HepG2 (cell line): Measurements from ENCODE around the gene KIF21B. TPM values are rescaled to one million over a fixed set of nuclear protein-coding genes. Genes with fewer than 3 reads are reported as not detected.

Experiments used
- ATAC-seq: fragments of 200-7000 bp; cut with Tn5 transposase; 3 replicates; pipeline ENCODE4 v1.9.1; 2020; ENCODE audit warnings: mild to moderate bottlenecking, moderate library complexity
- BruUV-seq: library from RNA; stranded (reverse); fragments of 400-500 nt; replicated peaks from 2 replicates; lab custom pipeline; 2021; lab: Mats Ljungman, UMichigan
- CTCF ChIA-PET: fragments of 300-600 bp; formaldehyde crosslinking; extraction: SDS; loops from one replicate; lab custom pipeline; 2021; ENCODE audit warnings: low total read pairs, inconsistent platforms, low intra/inter-chr PET ratio; lab: Yijun Ruan, JAX
- POLR2A ChIA-PET: fragments of 350-600 bp; sonication (Branson Sonifier 250); formaldehyde crosslinking; loops from one replicate; lab custom pipeline; 2020; ENCODE audit warnings: antibody characterized with exemption, inconsistent platforms; lab: Yijun Ruan, JAX
- DNase-seq: peaks from one replicate; pipeline ENCODE4 v3.0.0-alpha.2; 2015; ENCODE audit warnings: low spot score
- FAIRE-seq: peaks from 3 replicates; lab custom pipeline; 2011; peaks lifted over from hg19 to GRCh38; lab: Jason Lieb, UNC
- H2AFZ ChIP-seq: one replicate; pipeline ENCODE4 v1.6.1; 2011; ENCODE audit warnings: low read length, inconsistent platforms
- H3K27ac ChIP-seq: fragments of 300-600 bp; 3 replicates; pipeline ENCODE4 v1.8.0; 2011; ENCODE audit warnings: mixed run types, mild to moderate bottlenecking, mixed read lengths, low read length, inconsistent platforms; ENCODE audit not compliant: insufficient read depth; ENCODE audit errors: extremely low read length
- H3K27me3 ChIP-seq, 2 experiments: fragments of 200-600 bp in 1 of 2; 2 replicates in 1 of 2; 3 replicates in 1 of 2; pipeline versions ENCODE4 v1.6.0 to v1.8.0; 2011; ENCODE audit warnings: low read length in 2 of 2, mild to moderate bottlenecking in 2 of 2, moderate library complexity in 2 of 2, inconsistent platforms in 1 of 2; ENCODE audit not compliant: insufficient read depth in 2 of 2, control insufficient read depth in 1 of 2
- H3K36me3 ChIP-seq, 2 experiments: fragments of 200-600 bp in 1 of 2; replicated peaks in 1 of 2; 2 replicates in 1 of 2; 3 replicates in 1 of 2; pipeline versions ENCODE4 v1.5.1 to v1.8.0; 2011; ENCODE audit warnings: low read length in 2 of 2, inconsistent platforms in 1 of 2; ENCODE audit not compliant: insufficient read depth in 2 of 2, control insufficient read depth in 1 of 2
- H3K4me1 ChIP-seq: 2 replicates; pipeline ENCODE4 v1.5.1; 2012; ENCODE audit warnings: low read length, inconsistent platforms; ENCODE audit not compliant: insufficient read depth
- H3K4me2 ChIP-seq: 2 replicates; pipeline ENCODE4 v1.6.0; 2011; ENCODE audit warnings: low read depth, low read length, inconsistent platforms
- H3K4me3 ChIP-seq, 3 experiments: fragments of 200-600 bp in 1 of 3; sonication (generic), shearing (Covaris generic) in 1 of 3; replicated peaks in 1 of 3; 2 replicates each; pipeline ENCODE4 v1.5.1; 2011 to 2016; ENCODE audit warnings: low read length in 3 of 3, inconsistent platforms in 2 of 3, low read depth in 2 of 3, mild to moderate bottlenecking in 2 of 3, control low read depth in 1 of 3, mixed read lengths in 1 of 3; ENCODE audit not compliant: insufficient read depth in 1 of 3
- H3K79me2 ChIP-seq: one replicate; pipeline ENCODE4 v1.6.1; 2011; ENCODE audit warnings: low read length, inconsistent platforms; ENCODE audit not compliant: insufficient read depth
- H3K9ac ChIP-seq: 2 replicates; pipeline ENCODE4 v1.6.0; 2011; ENCODE audit warnings: mild to moderate bottlenecking, low read depth, low read length, inconsistent platforms; ENCODE audit not compliant: insufficient read depth
- H3K9me3 ChIP-seq: 2 replicates; pipeline ENCODE4 v1.5.1; 2012; ENCODE audit warnings: mild to moderate bottlenecking, low read length
- H4K20me1 ChIP-seq: 2 replicates; pipeline ENCODE4 v1.6.0; 2011; ENCODE audit warnings: inconsistent platforms, mild to moderate bottlenecking, low read length, moderate library complexity; ENCODE audit not compliant: insufficient read depth
- RFXANK ChIP-seq: IDR thresholded peaks from 2 replicates; pipeline ENCODE4 v1.6.1; 2016
- SP5 ChIP-seq: IDR thresholded peaks from 2 replicates; pipeline ENCODE4 v1.6.1; 2016; ENCODE audit warnings: low read depth, borderline replicate concordance
- SRSF9 ChIP-seq: fragments of 200-400 bp; formaldehyde crosslinking; IDR thresholded peaks from 2 replicates; pipeline ENCODE4 v1.6.1; 2018; ENCODE audit warnings: borderline replicate concordance, mild to moderate bottlenecking, low read depth, low read length; ENCODE audit not compliant: insufficient read depth, poor library complexity, severe bottlenecking
- ZFP1 ChIP-seq: IDR thresholded peaks from 2 replicates; pipeline ENCODE4 v1.6.1; 2016
- ZNF282 ChIP-seq: fragments of 450-650 bp; IDR thresholded peaks from 2 replicates; pipeline ENCODE4 v1.6.1; 2018; ENCODE audit not compliant: partially characterized antibody
- ZNF577 ChIP-seq: sonication (generic); formaldehyde crosslinking; IDR thresholded peaks from 2 replicates; pipeline ENCODE4 v1.4.0; 2020; ENCODE audit warnings: mild to moderate bottlenecking, low read depth, missing genetic modification reagents, borderline replicate concordance
- WGBS: methylation state at CpG from one replicate; pipeline ENCODE4 v1.1.6; 2017; ENCODE audit warnings: low lambda C conversion rate; 5-methylcytosine and 5-hydroxymethylcytosine counted together
- in situ Hi-C: cut with HindIII; loops from 2 replicates; pipeline ENCODE4 v1.10.0; 2017; ENCODE audit warnings: low pct_unique_long_range_greater_than_20kb; ENCODE audit not compliant: extremely low pct_ligation_motif_present
- intact Hi-C: fragments of 100-400 bp; cut with micrococcal nuclease; formaldehyde crosslinking; loops from one replicate; pipeline ENCODE4 v1.10.0; 2022; ENCODE audit not compliant: unreplicated experiment
- polyA plus RNA-seq, 8 experiments: library from polyadenylated mRNA; depleted of rRNA in 3 of 8; stranded (reverse) in 7 of 8; unstranded in 1 of 8; fragments of >200 nt; fragmentation: Illumina TruSeq in 4 of 8; extraction: Trizol in 4 of 8; gene quantifications; 2 replicates each; pipeline versions ENCODE4 v1.2.1 to v1.2.3, GENCODE V29; 2011 to 2016; ENCODE audit warnings: low read depth in 4 of 8, missing spikeins in 1 of 8, mixed read lengths in 1 of 8; ENCODE audit not compliant: insufficient read depth in 1 of 8
- total RNA-seq, 5 experiments: library from RNA; depleted of rRNA; stranded (reverse); fragments of >200 nt; fragmentation: Illumina TruSeq; extraction: Trizol; gene quantifications; 2 replicates each; pipeline ENCODE4 v1.2.3, GENCODE V29; 2016; ENCODE audit warnings: low read depth in 1 of 5
- TF ChIP-seq, protein P1 (sequence below): sonication (generic); formaldehyde crosslinking; IDR thresholded peaks from 2 replicates; pipeline ENCODE4 v1.4.0; 2020; ENCODE audit warnings: missing genetic modification reagents, mild to moderate bottlenecking, borderline replicate concordance

KIF21B gene
- total and polyA plus RNA-seq, 2 of the 13 experiments (the other 11 are each of a cell fraction or from before 2014, with no cell fraction given), result 0.17 to 0.20 TPM

DNA sequence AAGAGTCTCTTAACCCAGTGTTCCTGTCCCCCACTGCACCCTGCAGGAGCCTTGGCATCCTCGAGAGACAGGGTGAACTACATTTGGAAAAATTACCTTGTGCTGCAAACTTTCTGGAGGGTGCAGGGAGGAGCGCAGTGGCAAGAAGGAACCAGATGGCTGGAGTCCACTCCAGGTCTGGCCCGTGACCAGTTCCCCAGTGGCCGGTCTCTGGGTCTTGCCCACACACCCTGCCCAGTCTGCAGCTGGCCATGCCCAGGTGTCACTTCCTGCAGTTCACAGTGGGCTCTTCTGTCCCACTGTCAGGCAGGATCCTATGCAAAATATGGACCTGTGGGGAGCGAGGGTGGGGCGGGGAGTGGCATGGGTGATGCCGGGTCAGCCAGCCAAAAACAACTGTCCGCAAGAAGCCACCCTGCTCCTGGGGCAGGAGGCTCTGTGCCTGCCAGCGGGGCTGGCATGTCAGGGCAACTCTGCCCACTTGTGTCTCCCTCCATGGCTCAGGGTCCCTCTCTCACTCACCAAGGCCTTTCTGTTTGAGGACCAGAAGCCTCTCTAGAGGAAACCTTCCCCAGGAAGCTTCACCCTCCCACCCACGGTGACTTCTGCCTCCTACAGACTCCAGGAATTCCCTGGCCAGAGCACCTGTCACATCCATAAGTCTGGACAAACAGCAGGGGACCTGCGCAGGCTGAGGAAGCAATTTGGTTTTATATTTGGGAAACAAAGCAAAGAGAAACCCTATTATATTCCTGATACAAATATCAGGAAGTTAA is 55.6 kb downstream of the KIF21B start:
- POLR2A ChIA-PET, result no interaction called here
- in situ Hi-C loops, result no loop called here
- H3K36me3 ChIP-seq, result no peaks in the 10 kb centered on the region

More for the DNA sequence above, 55.6 kb downstream of the KIF21B start:
- FAIRE-seq (no peak), DNase-seq (no peak)
- Histone ChIP-seq H4K20me1 (no peaks in the 10 kb centered on the region), H2AFZ (no peak overlapping the region), H3K4me3 (no peak overlapping the region), H3K27me3 (peaks cover 5 to 14% of the 10 kb centered on the region in 2 experiments; a peak in 4 of 5 replicates), H3K4me1 (0 out of 2 replicates have a peak, but pooled peaks cover 19% of the 10 kb centered on the region), H3K9me3 (no peaks in the 10 kb centered on the region), H3K9ac (no peak overlapping the region)
- intact Hi-C loops, result no loop called here
- WGBS, result 44% methylated on average over 6 of the region's 11 CpGs
- CTCF ChIA-PET, result no interaction called here
- TF ChIP-seq RFXANK (CRISPR knock-in tag), result no peak
- no peak for TF ChIP-seq ZNF577
- TF ChIP-seq ZFP1 (CRISPR knock-in tag), result no peak
- TF ChIP-seq, protein P1, sequence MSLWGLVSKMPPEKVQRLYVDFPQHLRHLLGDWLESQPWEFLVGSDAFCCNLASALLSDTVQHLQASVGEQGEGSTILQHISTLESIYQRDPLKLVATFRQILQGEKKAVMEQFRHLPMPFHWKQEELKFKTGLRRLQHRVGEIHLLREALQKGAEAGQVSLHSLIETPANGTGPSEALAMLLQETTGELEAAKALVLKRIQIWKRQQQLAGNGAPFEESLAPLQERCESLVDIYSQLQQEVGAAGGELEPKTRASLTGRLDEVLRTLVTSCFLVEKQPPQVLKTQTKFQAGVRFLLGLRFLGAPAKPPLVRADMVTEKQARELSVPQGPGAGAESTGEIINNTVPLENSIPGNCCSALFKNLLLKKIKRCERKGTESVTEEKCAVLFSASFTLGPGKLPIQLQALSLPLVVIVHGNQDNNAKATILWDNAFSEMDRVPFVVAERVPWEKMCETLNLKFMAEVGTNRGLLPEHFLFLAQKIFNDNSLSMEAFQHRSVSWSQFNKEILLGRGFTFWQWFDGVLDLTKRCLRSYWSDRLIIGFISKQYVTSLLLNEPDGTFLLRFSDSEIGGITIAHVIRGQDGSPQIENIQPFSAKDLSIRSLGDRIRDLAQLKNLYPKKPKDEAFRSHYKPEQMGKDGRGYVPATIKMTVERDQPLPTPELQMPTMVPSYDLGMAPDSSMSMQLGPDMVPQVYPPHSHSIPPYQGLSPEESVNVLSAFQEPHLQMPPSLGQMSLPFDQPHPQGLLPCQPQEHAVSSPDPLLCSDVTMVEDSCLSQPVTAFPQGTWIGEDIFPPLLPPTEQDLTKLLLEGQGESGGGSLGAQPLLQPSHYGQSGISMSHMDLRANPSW, result no peak
- no peak for TF ChIP-seq ZNF282
- TF ChIP-seq SRSF9, result no peak
- TF ChIP-seq SP5 (CRISPR knock-in tag), result no peak
- TF ChIP-seq, all 625 proteins: peak for 0
- ATAC-seq, result no peak
- Histone ChIP-seq H3K27ac (no peak overlapping the region), H3K4me2 (no peak overlapping the region), H3K79me2 (no peaks in the 10 kb centered on the region)
- no TSS peak for BruUV-seq
